Right lobe of liver (tissue), 4 donors: ENCODE data around the gene NCF4.

Experiments
- POLR2A ChIP-seq: fragments of 450-650 bp; IDR thresholded peaks from one replicate; pipeline ENCODE4 v1.6.1; 2017; ENCODE audit warnings: antibody characterized with exemption, mild to moderate bottlenecking
- TF ChIP-seq, protein P1 (sequence below), 4 donors: fragments of 200-600 bp in 3 of 4; fragments of 450-650 bp in 1 of 4; IDR thresholded peaks; one replicate each; pipeline versions ENCODE4 v1.5.1 to v1.8.0; 2016 to 2022; ENCODE audit warnings: antibody characterized with exemption in 4 of 4, mild to moderate bottlenecking in 2 of 4
- donor health status: DM: no; HTN: no; CAD: no.
- donor health status: DM: no; HTN: no; CAD: no.
- donor health status: DM: no; HTN: yes; CAD: no.

DNA sequence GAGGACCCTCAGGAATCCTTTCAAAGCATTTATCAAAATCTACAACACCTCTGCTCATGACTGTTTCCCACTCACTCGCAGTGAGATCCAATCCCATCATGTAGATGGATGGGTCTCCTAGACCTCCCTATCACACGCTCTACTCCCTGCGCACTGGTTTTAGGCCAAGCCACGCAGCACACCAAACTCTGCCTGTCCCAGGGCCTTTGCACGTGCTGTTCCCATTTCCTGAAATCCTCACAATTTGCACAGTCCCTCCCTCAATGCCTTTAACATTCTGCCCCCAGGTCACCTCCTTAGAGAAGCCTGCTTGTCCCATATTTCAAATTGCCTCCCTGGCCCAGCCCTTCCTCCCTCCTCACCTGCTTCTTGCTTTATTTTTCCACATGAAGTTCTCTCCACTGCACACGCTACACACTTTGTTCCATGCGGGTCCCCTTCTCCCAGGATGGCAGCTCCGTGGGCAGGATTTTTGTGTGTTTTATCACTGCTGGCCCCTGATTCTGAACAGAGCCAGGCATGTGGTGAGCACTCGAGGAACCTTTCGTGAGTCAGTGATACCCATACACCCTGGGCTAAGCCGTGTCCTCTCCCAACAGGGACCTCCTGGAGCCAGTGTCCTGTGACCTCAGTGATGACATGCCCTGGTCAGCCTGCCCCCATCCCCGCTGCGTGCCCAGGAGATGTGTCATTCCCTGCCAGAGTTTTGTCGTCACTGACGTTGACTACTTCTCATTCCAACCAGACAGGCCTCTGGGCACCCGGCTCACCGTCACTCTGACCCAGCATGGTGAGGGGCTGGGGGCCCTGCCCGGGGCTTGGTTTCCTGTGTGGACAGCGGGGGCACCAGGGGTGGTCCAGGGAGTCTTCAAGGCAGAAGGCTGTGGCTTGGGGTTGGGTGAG is 64.8 kb downstream of the NCF4 start:
- TF ChIP-seq, protein P1, sequence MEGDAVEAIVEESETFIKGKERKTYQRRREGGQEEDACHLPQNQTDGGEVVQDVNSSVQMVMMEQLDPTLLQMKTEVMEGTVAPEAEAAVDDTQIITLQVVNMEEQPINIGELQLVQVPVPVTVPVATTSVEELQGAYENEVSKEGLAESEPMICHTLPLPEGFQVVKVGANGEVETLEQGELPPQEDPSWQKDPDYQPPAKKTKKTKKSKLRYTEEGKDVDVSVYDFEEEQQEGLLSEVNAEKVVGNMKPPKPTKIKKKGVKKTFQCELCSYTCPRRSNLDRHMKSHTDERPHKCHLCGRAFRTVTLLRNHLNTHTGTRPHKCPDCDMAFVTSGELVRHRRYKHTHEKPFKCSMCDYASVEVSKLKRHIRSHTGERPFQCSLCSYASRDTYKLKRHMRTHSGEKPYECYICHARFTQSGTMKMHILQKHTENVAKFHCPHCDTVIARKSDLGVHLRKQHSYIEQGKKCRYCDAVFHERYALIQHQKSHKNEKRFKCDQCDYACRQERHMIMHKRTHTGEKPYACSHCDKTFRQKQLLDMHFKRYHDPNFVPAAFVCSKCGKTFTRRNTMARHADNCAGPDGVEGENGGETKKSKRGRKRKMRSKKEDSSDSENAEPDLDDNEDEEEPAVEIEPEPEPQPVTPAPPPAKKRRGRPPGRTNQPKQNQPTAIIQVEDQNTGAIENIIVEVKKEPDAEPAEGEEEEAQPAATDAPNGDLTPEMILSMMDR (IDR thresholded peaks at IDR 0.05) = no peak
- no peak for TF ChIP-seq POLR2A
